Measurements from ENCODE around the gene ZNF215.

DNA sequence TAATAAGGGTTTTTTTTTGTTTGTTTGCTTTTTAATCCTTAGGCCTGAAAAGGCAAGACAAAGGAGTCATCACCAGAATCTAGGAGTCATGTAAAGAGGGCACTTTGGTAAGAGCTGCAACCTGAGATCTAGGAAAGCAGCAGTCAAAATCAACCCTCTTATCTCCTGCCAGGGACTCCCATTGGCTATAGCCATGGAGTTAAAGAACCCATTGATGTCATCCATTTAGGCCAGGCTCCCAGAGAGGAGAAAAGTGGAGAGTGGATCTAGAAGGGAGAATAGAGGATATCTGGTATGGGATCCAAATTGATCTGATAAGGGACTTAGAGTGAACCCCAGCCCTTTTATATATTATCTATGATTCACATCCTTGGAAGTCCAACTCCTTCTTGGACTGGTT is 35.9 kb downstream of the ZNF215 start:
- TF ChIP-seq, protein P1, sequence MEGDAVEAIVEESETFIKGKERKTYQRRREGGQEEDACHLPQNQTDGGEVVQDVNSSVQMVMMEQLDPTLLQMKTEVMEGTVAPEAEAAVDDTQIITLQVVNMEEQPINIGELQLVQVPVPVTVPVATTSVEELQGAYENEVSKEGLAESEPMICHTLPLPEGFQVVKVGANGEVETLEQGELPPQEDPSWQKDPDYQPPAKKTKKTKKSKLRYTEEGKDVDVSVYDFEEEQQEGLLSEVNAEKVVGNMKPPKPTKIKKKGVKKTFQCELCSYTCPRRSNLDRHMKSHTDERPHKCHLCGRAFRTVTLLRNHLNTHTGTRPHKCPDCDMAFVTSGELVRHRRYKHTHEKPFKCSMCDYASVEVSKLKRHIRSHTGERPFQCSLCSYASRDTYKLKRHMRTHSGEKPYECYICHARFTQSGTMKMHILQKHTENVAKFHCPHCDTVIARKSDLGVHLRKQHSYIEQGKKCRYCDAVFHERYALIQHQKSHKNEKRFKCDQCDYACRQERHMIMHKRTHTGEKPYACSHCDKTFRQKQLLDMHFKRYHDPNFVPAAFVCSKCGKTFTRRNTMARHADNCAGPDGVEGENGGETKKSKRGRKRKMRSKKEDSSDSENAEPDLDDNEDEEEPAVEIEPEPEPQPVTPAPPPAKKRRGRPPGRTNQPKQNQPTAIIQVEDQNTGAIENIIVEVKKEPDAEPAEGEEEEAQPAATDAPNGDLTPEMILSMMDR (IDR thresholded peaks at IDR 0.05 in 8 of 11, conservative IDR thresholded peaks at IDR 0.05 in 3 of 11), result no peak
- no peak for TF ChIP-seq POLR2AphosphoS5 (IDR thresholded peaks at IDR 0.05)
